ENCODE data around the gene TM9SF1. TPM values are rescaled to one million over a fixed set of nuclear protein-coding genes. Genes with fewer than 3 reads are reported as not detected.
A peak's percentile ranks its signal among the peaks of the same experiment; 100 is the strongest.

Gene TM9SF1
- total and polyA plus RNA-seq, 2 of the 13 experiments (the other 11 are each of a cell fraction or from before 2014, with no cell fraction given): 83.2 to 110 TPM

DNA sequence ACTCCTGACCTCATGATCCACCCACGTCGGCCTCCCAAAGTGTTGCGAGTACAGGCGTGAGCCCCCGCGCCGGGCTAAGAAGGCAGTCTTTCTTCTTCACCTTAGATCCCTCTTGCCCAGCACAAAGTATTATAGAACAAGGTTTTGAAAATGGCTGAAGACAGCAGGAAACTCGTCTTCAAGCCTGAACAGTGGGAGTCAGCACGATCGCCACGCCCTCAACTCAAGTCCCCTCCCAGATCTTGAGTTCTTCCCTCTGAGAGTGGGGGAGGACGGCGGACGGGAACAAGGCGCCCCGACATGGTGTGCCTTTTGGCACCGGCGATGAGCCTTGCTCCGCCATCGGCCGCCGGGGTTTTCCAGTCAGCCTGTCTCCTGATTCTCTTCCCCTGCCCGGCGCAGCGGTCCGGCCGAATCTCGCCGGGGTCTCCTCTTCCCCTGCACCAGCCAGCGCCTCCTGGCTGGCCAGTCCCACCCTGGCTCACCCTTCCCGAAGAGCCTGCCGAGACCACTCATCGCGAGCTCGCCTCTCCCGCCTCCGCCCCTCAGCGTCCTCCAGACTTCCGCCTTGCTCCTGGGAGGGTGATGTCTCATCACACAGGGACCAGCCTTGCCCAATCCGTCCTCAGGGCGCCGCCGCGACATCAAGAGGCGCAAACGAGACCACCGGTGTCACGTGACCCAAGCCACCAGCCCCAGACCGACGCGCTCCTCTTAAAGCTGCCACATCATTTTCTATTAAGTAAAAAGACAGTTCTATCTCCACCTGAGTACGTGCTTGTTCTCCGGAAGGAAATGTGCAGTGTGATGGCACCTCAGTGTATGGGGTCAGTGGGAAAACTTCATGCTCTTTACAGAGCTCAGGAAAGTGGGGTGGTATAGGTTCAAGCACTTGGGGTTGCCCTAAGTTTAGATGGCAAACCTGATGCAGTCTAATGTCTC lies 18.0 kb upstream of the TM9SF1 start, which contains the start of gene CHMP4A (continued):
- TF ChIP-seq TFAP4 (IDR thresholded peaks at IDR 0.05; ENCODE audit: borderline replicate concordance, low read depth) (peak; percentile 71; the same call in 1 of the 2 replicates), SIX4 (CRISPR knock-in tag; IDR thresholded peaks at IDR 0.05) (peak; percentile 79), SRSF9 (IDR thresholded peaks at IDR 0.05; ENCODE audit: borderline replicate concordance, insufficient read depth, low read depth, low read length, poor library complexity, severe bottlenecking) (no peak), RAD21 (CRISPR knock-in tag; IDR thresholded peaks at IDR 0.05) (peak; percentile 81), CREB1 (IDR thresholded peaks at IDR 0.05) (peak; percentile 99), CREB1 (CRISPR knock-in tag; IDR thresholded peaks at IDR 0.05) (no peak), FOXK2 (IDR thresholded peaks at IDR 0.05) (peak; percentile 86), ZNF24 (IDR thresholded peaks at IDR 0.05) (no peak), HCFC1 (IDR thresholded peaks at IDR 0.05; ENCODE audit: low read depth, low read length) (peak; percentile 82), MZF1 (CRISPR knock-in tag; IDR thresholded peaks at IDR 0.05; ENCODE audit: borderline replicate concordance) (peak; percentile 85; the same call in 1 of the 2 replicates), ZNF883 (CRISPR knock-in tag; IDR thresholded peaks at IDR 0.05; ENCODE audit: not compliant biosample characterization) (peak; percentile 99), RARG (CRISPR knock-in tag; IDR thresholded peaks at IDR 0.05; ENCODE audit: low read depth) (no peak), ZNF468 (CRISPR knock-in tag; IDR thresholded peaks at IDR 0.05) (no peak; the same call in 1 of the 2 replicates)
- TF ChIP-seq, protein P1, sequence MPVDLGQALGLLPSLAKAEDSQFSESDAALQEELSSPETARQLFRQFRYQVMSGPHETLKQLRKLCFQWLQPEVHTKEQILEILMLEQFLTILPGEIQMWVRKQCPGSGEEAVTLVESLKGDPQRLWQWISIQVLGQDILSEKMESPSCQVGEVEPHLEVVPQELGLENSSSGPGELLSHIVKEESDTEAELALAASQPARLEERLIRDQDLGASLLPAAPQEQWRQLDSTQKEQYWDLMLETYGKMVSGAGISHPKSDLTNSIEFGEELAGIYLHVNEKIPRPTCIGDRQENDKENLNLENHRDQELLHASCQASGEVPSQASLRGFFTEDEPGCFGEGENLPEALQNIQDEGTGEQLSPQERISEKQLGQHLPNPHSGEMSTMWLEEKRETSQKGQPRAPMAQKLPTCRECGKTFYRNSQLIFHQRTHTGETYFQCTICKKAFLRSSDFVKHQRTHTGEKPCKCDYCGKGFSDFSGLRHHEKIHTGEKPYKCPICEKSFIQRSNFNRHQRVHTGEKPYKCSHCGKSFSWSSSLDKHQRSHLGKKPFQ (CRISPR knock-in tag; IDR thresholded peaks at IDR 0.05; ENCODE audit: insufficient replicate concordance): peak; percentile 7
